Measurements from ENCODE around the gene SMC1B.

Gene SMC1B

GRCh38 chr22:45323695-45324094 lies 89.7 kb downstream of the SMC1B start:
- Histone ChIP-seq H4K91ac (ENCODE audit: low read depth, low read length) (no peak overlapping the region), H3K4ac (ENCODE audit: low read depth, low read length) (no peak overlapping the region), H3K4me1 (ENCODE audit: control insufficient read depth in 1 of 2, insufficient read depth in 2 of 2, low read length in 2 of 2) (peaks cover 4% of the 10 kb centered on the region in 2 experiments), H3K27ac (ENCODE audit: low read depth, low read length) (no peak overlapping the region), H3K27me3 (ENCODE audit: insufficient read depth, low read length) (no peaks in the 10 kb centered on the region), H2BK120ac (ENCODE audit: insufficient read depth, low read length, poor library complexity) (no peak overlapping the region), H3K9ac (ENCODE audit: low read length) (no peak overlapping the region), H3K23ac (ENCODE audit: low read length) (no peak overlapping the region), H3K9me3 (ENCODE audit: insufficient read depth, low read depth, low read length) (peaks cover 4% of the 10 kb centered on the region), H2BK12ac (ENCODE audit: low read length) (no peak overlapping the region), H3K18ac (ENCODE audit: low read length) (no peak overlapping the region), H4K8ac (ENCODE audit: low read depth, low read length) (no peak overlapping the region), H2BK5ac (ENCODE audit: low read depth, low read length, poor library complexity) (no peak overlapping the region), H3K14ac (ENCODE audit: low read length) (no peak overlapping the region), H3K4me2 (ENCODE audit: low read length) (no peak overlapping the region), H3K36me3 (ENCODE audit: control insufficient read depth in 1 of 2, insufficient read depth in 2 of 2, low read length in 2 of 2) (peaks cover 46 to 49% of the 10 kb centered on the region in 2 experiments), H3K79me1 (ENCODE audit: low read length) (no peaks in the 10 kb centered on the region), H3K79me2 (ENCODE audit: control insufficient read depth, insufficient read depth, low read length, poor library complexity) (no peaks in the 10 kb centered on the region), H2AK5ac (ENCODE audit: low read length) (no peak overlapping the region), H4K12ac (ENCODE audit: low read depth, low read length) (no peak overlapping the region), H2AFZ (ENCODE audit: insufficient read depth, low read length, poor library complexity) (no peak overlapping the region), H3K4me3 (ENCODE audit: low read depth, low read length) (no peak overlapping the region)
- no CpG with 5 or more reads among the region's 7 CpGs for WGBS (ENCODE audit: extremely low coverage, insufficient coverage, insufficient read length)
- no peak for DNase-seq

- Histone ChIP-seq H3K9ac (ENCODE audit: low read length) (no peak overlapping the region), H3K27ac (ENCODE audit: low read depth, low read length) (no peak overlapping the region), H2AK5ac (ENCODE audit: low read length) (no peak overlapping the region), H3K79me2 (ENCODE audit: control insufficient read depth, insufficient read depth, low read length, poor library complexity) (no peaks in the 10 kb centered on the region), H3K18ac (ENCODE audit: low read length) (no peak overlapping the region), H3K23ac (ENCODE audit: low read length) (no peak overlapping the region), H4K8ac (ENCODE audit: low read depth, low read length) (no peak overlapping the region), H2AFZ (ENCODE audit: insufficient read depth, low read length, poor library complexity) (no peak overlapping the region), H4K12ac (ENCODE audit: low read depth, low read length) (no peak overlapping the region), H3K4me3 (ENCODE audit: low read depth, low read length) (no peak overlapping the region), H3K14ac (ENCODE audit: low read length) (no peak overlapping the region), H4K91ac (ENCODE audit: low read depth, low read length) (no peak overlapping the region), H3K79me1 (ENCODE audit: low read length) (no peaks in the 10 kb centered on the region), H2BK120ac (ENCODE audit: insufficient read depth, low read length, poor library complexity) (no peak overlapping the region), H3K27me3 (ENCODE audit: insufficient read depth, low read length) (no peaks in the 10 kb centered on the region), H3K4me1 (ENCODE audit: control insufficient read depth in 1 of 2, insufficient read depth in 2 of 2, low read length in 2 of 2) (peaks cover 4 to 7% of the 10 kb centered on the region in 2 experiments), H3K9me3 (ENCODE audit: insufficient read depth, low read depth, low read length) (peaks cover 4% of the 10 kb centered on the region), H3K36me3 (ENCODE audit: control insufficient read depth in 1 of 2, insufficient read depth in 2 of 2, low read length in 2 of 2) (peaks cover 43 to 46% of the 10 kb centered on the region in 2 experiments), H2BK5ac (ENCODE audit: low read depth, low read length, poor library complexity) (no peak overlapping the region), H2BK12ac (ENCODE audit: low read length) (no peak overlapping the region), H3K4me2 (ENCODE audit: low read length) (no peak overlapping the region), H3K4ac (ENCODE audit: low read depth, low read length) (no peak overlapping the region)
- no peak for DNase-seq
- no CpG with 5 or more reads among the region's 24 CpGs for WGBS (ENCODE audit: extremely low coverage, insufficient coverage, insufficient read length)
Observed at GRCh38 chr22:45322873-45323525, 90.4 kb downstream of the SMC1B start.

GRCh38 chr22:45321827-45322226 lies 91.6 kb downstream of the SMC1B start:
- no peak overlapping the region for H4K8ac ChIP-seq (ENCODE audit: low read depth, low read length)
- no peak overlapping the region for H3K4me2 ChIP-seq (ENCODE audit: low read length)
- no peak overlapping the region for H3K27ac ChIP-seq (ENCODE audit: low read depth, low read length)
- no peak overlapping the region for H3K23ac ChIP-seq (ENCODE audit: low read length)
- H2AFZ ChIP-seq (ENCODE audit: insufficient read depth, low read length, poor library complexity), result no peak overlapping the region
- H3K18ac ChIP-seq (ENCODE audit: low read length), result no peak overlapping the region
- H3K27me3 ChIP-seq (ENCODE audit: insufficient read depth, low read length), result no peaks in the 10 kb centered on the region
- no peak overlapping the region for H3K4ac ChIP-seq (ENCODE audit: low read depth, low read length)
- no peak overlapping the region for H3K4me3 ChIP-seq (ENCODE audit: low read depth, low read length)
- no CpG with 5 or more reads among the region's 12 CpGs for WGBS (ENCODE audit: extremely low coverage, insufficient coverage, insufficient read length)
- H3K9ac ChIP-seq (ENCODE audit: low read length), result no peak overlapping the region
- peaks cover 3% of the 10 kb centered on the region for H3K79me2 ChIP-seq (ENCODE audit: control insufficient read depth, insufficient read depth, low read length, poor library complexity)
- H3K9me3 ChIP-seq (ENCODE audit: insufficient read depth, low read depth, low read length), result no peaks in the 10 kb centered on the region
- H3K36me3 ChIP-seq (ENCODE audit: control insufficient read depth in 1 of 2, insufficient read depth in 2 of 2, low read length in 2 of 2), result peaks cover 33 to 36% of the 10 kb centered on the region in 2 experiments
- H2BK5ac ChIP-seq (ENCODE audit: low read depth, low read length, poor library complexity), result no peak overlapping the region
- H2BK12ac ChIP-seq (ENCODE audit: low read length), result no peak overlapping the region
- H3K14ac ChIP-seq (ENCODE audit: low read length), result no peak overlapping the region
- H4K12ac ChIP-seq (ENCODE audit: low read depth, low read length), result no peak overlapping the region
- no peak overlapping the region for H2BK120ac ChIP-seq (ENCODE audit: insufficient read depth, low read length, poor library complexity)
- peaks cover 4 to 7% of the 10 kb centered on the region in 2 experiments for H3K4me1 ChIP-seq (ENCODE audit: control insufficient read depth in 1 of 2, insufficient read depth in 2 of 2, low read length in 2 of 2)
- H4K91ac ChIP-seq (ENCODE audit: low read depth, low read length), result no peak overlapping the region
- H2AK5ac ChIP-seq (ENCODE audit: low read length), result no peak overlapping the region
- DNase-seq, result no peak
- H3K79me1 ChIP-seq (ENCODE audit: low read length), result no peaks in the 10 kb centered on the region

GRCh38 chr22:45320357-45320976 lies 92.9 kb downstream of the SMC1B start:
- Histone ChIP-seq H3K4me1 (ENCODE audit: control insufficient read depth in 1 of 2, insufficient read depth in 2 of 2, low read length in 2 of 2) (peaks cover 6 to 7% of the 10 kb centered on the region in 2 experiments), H3K4me3 (ENCODE audit: low read depth, low read length) (no peak overlapping the region), H3K27ac (ENCODE audit: low read depth, low read length) (no peak overlapping the region), H3K4ac (ENCODE audit: low read depth, low read length) (peak overlapping the region; percentile 53), H3K14ac (ENCODE audit: low read length) (no peak overlapping the region), H3K9me3 (ENCODE audit: insufficient read depth, low read depth, low read length) (no peaks in the 10 kb centered on the region), H3K27me3 (ENCODE audit: insufficient read depth, low read length) (no peaks in the 10 kb centered on the region), H2AK5ac (ENCODE audit: low read length) (no peak overlapping the region), H3K9ac (ENCODE audit: low read length) (no peak overlapping the region), H3K4me2 (ENCODE audit: low read length) (no peak overlapping the region), H3K23ac (ENCODE audit: low read length) (no peak overlapping the region), H4K8ac (ENCODE audit: low read depth, low read length) (no peak overlapping the region), H3K79me2 (ENCODE audit: control insufficient read depth, insufficient read depth, low read length, poor library complexity) (peaks cover 3% of the 10 kb centered on the region), H3K36me3 (ENCODE audit: control insufficient read depth in 1 of 2, insufficient read depth in 2 of 2, low read length in 2 of 2) (peaks cover 26 to 33% of the 10 kb centered on the region in 2 experiments), H4K91ac (ENCODE audit: low read depth, low read length) (no peak overlapping the region), H2AFZ (ENCODE audit: insufficient read depth, low read length, poor library complexity) (no peak overlapping the region), H2BK5ac (ENCODE audit: low read depth, low read length, poor library complexity) (no peak overlapping the region), H2BK120ac (ENCODE audit: insufficient read depth, low read length, poor library complexity) (no peak overlapping the region), H3K18ac (ENCODE audit: low read length) (no peak overlapping the region), H2BK12ac (ENCODE audit: low read length) (no peak overlapping the region), H4K12ac (ENCODE audit: low read depth, low read length) (no peak overlapping the region), H3K79me1 (ENCODE audit: low read length) (no peaks in the 10 kb centered on the region)
- WGBS (ENCODE audit: extremely low coverage, insufficient coverage, insufficient read length), result 100% methylated on average over 1 of the region's 9 CpGs
- no peak for DNase-seq

All from trophoblast cell (in vitro differentiated cells and primary cell).